Measurements from ENCODE around the gene NCKAP1.
"Not testable (repeated sequence)": the region's sequence is repeated elsewhere in the genome, so short reads cannot be mapped to it uniquely, and the experiment has no call there.

The NCKAP1 gene

GRCh38 chr2:183000846-183001245, 37.4 kb downstream of the NCKAP1 start:
- DNase-seq (ENCODE audit: low read depth, low spot score), result no peak

GRCh38 chr2:182999348-183000028, 38.8 kb downstream of the NCKAP1 start:
- no peak for DNase-seq (ENCODE audit: low read depth, low spot score)

GRCh38 chr2:182994228-182994912, 43.9 kb downstream of the NCKAP1 start:
- DNase-seq (ENCODE audit: low read depth, low spot score), result no peak

GRCh38 chr2:182982941-182983340, 55.3 kb downstream of the NCKAP1 start:
- DNase-seq (ENCODE audit: low read depth, low spot score), result no peak

GRCh38 chr2:182981475-182981874, 56.8 kb downstream of the NCKAP1 start:
- DNase-seq (ENCODE audit: low read depth, low spot score), result not testable (repeated sequence)

GRCh38 chr2:182980652-182981051, 57.6 kb downstream of the NCKAP1 start:
- no peak for DNase-seq (ENCODE audit: low read depth, low spot score)

GRCh38 chr2:182980115-182980514, 58.1 kb downstream of the NCKAP1 start:
- no peak for DNase-seq (ENCODE audit: low read depth, low spot score)

GRCh38 chr2:182977463-182977862, 60.8 kb downstream of the NCKAP1 start:
- no peak for DNase-seq (ENCODE audit: low read depth, low spot score)

GRCh38 chr2:182973441-182974352, 64.6 kb downstream of the NCKAP1 start:
- no peak for DNase-seq (ENCODE audit: low read depth, low spot score)

GRCh38 chr2:182972548-182972942, 65.7 kb downstream of the NCKAP1 start:
- no peak for DNase-seq (ENCODE audit: low read depth, low spot score)

- DNase-seq (ENCODE audit: low read depth, low spot score), result no peak
Measured at GRCh38 chr2:182971820-182972547, 66.3 kb downstream of the NCKAP1 start.

- DNase-seq (ENCODE audit: low read depth, low spot score), result no peak
Measured at GRCh38 chr2:182970486-182970885, 67.8 kb downstream of the NCKAP1 start.

GRCh38 chr2:182968493-182968892, 69.8 kb downstream of the NCKAP1 start:
- DNase-seq (ENCODE audit: low read depth, low spot score), result no peak

- not testable (repeated sequence) for DNase-seq (ENCODE audit: low read depth, low spot score)
Measured at GRCh38 chr2:182966356-182966755, 71.9 kb downstream of the NCKAP1 start.

- no peak for DNase-seq (ENCODE audit: low read depth, low spot score)
Measured at GRCh38 chr2:182962641-182963040, 75.6 kb downstream of the NCKAP1 start.

- DNase-seq (ENCODE audit: low read depth, low spot score), result not testable (repeated sequence)
Measured at GRCh38 chr2:182960869-182961268, 77.4 kb downstream of the NCKAP1 start.

GRCh38 chr2:182954789-182955188, 83.5 kb downstream of the NCKAP1 start:
- no peak for DNase-seq (ENCODE audit: low read depth, low spot score)

GRCh38 chr2:182952741-182953450, 85.4 kb downstream of the NCKAP1 start:
- no peak for DNase-seq (ENCODE audit: low read depth, low spot score)

- DNase-seq (ENCODE audit: low read depth, low spot score), result no peak
Measured at GRCh38 chr2:182951948-182952663, 86.2 kb downstream of the NCKAP1 start.

- DNase-seq (ENCODE audit: low read depth, low spot score), result no peak
Measured at GRCh38 chr2:182950546-182950945, 87.7 kb downstream of the NCKAP1 start.
